Coronary artery (tissue), 2 donors: ENCODE data around the gene PRKCD.
"Not testable (repeated sequence)": the region's sequence is repeated elsewhere in the genome, so short reads cannot be mapped to it uniquely, and the experiment has no call there.

ENCODE experiments used
- DNase-seq: peaks from one replicate; pipeline ENCODE4 v3.0.0-alpha.2; 2017; ENCODE audit warnings: low spot score
- H3K27ac ChIP-seq, 2 donors: fragments of 200-600 bp; sonication (generic); one replicate each; pipeline ENCODE4 v1.5.1; 2016 to 2019
- H3K4me3 ChIP-seq: fragments of 200-600 bp; sonication (generic); 2 replicates; pipeline ENCODE4 v1.5.1; 2016; ENCODE audit warnings: mild to moderate bottlenecking, moderate library complexity
- CTCF ChIP-seq: fragments of 200-600 bp; sonication (generic); IDR thresholded peaks from one replicate; pipeline ENCODE4 v1.5.1; 2019; ENCODE audit warnings: antibody characterized with exemption

The PRKCD gene

DNA sequence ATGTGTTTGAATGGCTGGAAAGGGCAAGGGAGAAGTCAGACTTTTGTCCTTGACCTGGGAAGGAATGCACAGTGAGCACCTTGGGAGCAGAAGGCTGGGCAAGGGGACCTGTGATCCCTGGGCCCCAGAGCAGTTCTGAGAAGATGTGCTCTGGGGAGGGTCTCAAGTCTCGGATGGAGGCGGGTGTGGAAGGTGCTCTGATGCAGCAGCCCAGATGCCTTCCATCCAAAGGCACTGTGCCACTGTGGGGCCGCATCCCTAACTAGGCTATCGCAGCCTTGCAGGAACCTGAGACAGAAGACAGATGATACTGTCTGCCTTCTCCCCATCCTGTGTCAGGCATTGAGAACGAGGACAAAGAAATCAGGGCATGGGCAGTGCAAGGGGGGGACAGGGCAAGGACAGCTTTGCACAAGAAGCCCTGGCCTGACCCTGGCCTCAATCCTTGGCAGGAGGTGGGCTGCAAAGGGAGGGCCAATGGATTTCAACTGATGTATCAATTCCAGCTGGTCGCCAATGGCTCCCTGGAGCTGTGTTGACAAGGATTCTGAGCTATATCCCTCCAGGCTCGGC lies 14.6 kb upstream of the PRKCD start:
- DNase-seq, result no peak
- no peak overlapping the region for H3K4me3 ChIP-seq
- H3K27ac ChIP-seq, result no peak overlapping the region
- TF ChIP-seq CTCF, result no peak

DNA sequence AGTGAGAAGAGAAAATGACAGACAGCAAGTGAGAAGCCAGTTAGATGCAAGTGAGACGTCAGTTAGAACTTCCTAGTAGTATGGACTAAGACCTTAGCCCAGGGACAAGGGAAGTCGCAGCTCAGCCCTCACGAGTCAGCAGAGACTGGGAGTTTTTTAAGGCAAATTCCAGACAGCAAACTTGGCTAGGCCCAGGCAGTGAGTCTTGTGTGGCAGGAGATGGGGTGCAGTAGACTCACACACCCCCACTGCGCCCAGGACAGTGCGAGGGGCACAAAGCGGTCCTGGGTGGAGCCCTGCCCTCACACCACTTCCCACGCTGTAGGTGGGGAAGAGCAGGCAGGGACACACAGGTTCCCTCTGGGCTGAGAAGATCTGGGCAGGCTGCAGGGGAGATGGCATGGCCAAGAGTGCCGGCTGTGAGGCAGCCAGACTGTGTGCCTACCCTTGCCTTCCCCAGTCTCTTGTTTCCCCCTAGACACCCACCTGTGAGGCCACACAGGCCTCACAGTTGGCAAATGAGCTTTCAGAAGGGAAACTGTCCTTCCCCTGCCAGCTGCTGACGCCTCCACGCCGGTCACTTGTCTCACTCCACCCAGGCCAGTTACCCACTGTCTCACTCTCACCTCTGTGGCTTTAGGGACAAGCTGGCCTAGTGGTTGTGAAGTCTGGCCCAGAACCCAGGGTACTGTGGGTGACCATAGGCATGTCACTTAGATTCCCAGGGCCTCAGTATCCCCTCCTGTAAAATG lies 13.7 kb upstream of the PRKCD start:
- no peak for TF ChIP-seq CTCF
- Histone ChIP-seq H3K27ac (peak overlapping the region in 1 of 2 donors; percentile 22), H3K4me3 (no peak overlapping the region)
- no peak for DNase-seq

DNA sequence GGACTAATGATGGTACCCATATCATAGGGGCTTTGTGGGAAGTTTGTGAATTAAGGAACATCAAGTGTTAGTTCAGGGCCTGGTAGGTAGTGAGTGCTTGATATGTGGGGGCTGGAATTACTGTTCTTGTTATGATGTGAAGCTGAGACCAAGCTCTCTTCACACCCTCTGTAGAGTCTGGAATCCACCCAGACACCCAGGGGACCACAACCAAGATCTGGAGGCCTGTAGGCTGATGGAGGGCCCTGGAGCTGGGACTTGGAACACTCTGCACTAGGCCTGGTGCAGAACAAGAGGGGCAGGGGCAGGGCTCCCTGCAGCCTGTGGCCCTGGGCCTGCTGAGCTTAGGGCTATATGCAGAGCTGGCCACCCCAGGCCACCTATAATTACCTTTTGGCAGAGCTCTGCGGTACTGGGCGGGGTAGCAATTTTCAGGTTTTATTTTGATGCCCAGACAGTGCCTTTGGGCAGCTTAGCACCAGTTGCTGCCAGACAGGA lies 13.1 kb upstream of the PRKCD start:
- no peak overlapping the region for H3K27ac ChIP-seq
- DNase-seq, result no peak
- no peak overlapping the region for H3K4me3 ChIP-seq
- TF ChIP-seq CTCF, result no peak

DNA sequence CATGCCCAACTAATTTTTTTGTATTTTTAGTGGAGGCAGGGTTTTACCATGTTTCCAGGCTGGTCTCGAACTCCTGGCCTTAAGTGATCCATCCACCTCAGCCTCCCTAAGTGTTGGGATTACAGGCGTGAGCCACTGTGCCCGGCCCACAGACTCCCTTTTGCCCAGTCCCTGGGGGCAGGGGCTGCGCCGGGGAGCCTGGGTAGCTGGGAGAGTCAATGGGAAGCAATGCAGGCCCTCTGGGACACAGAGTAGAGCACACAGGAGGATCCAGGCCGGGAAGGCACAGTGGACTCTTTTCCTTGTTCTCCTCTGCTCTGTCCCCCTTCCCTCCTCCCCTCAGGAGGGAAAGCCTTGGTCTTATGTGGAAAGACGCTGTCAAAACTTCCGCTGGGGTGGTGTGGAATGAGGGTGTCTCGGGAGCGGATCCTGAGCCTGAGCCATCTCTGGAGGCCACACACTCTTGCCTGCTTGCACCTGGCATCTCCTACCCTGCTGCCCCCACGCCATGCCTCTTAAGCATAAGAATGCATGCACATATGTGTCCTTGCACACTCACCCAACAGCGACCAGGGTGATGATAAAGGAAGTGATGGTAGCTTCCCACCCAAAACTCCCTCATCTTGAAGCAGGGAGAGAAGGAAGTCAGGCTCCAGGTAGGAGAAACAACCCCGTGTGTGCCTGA lies 11.9 kb upstream of the PRKCD start:
- TF ChIP-seq CTCF, result no peak
- H3K27ac ChIP-seq, result no peak overlapping the region
- DNase-seq, result no peak
- no peak overlapping the region for H3K4me3 ChIP-seq

GRCh38 chr3:53149699-53150098 lies 11.3 kb upstream of the PRKCD start:
- TF ChIP-seq CTCF, result no peak
- no peak overlapping the region for H3K4me3 ChIP-seq
- H3K27ac ChIP-seq, result no peak overlapping the region
- DNase-seq, result no peak

- Histone ChIP-seq H3K4me3 (no peak overlapping the region), H3K27ac (no peak overlapping the region)
- TF ChIP-seq CTCF, result no peak
- no peak for DNase-seq
Measured at GRCh38 chr3:53150247-53151085, 10.5 kb upstream of the PRKCD start.

- not testable (repeated sequence) for DNase-seq, H3K4me3 ChIP-seq, H3K27ac ChIP-seq
Measured at GRCh38 chr3:53151086-53151438, 9.9 kb upstream of the PRKCD start.
